ENCODE results near the gene FIG4. TPM values are rescaled to one million over a fixed set of nuclear protein-coding genes. Genes with fewer than 3 reads are reported as not detected.

The FIG4 gene
- total RNA-seq, 1 experiment from 2014 or later: 23.1 TPM

DNA sequence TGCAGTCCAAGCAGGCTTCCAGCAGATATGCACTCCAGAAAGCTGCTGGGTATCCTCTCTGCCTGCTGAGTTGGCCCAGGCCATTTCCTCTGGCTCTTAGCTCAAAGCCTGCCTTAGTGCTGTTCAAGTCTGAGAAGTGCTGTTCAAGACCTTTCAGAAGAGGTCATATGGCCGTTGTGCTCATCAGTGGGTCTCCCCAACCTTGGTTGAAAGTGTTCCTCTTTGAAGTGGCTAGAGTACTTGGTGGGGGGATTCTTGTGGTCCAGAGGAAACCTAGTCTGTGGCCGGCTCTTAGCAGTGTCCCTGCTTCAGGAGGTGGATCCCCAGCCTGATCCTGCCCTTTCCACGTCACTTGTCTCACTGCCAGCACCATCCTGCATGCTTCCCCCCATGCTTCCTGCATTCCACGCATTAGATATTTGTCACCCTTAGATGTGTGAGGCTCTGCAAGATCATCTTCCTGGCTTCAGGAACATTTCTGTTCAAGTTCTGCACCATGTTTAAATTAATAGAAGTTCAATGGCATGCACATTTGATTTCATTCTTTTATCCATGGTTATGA is 105.0 kb downstream of the FIG4 start:
- Histone ChIP-seq H2BK5ac (ENCODE audit: insufficient read length, low read length) (no peak overlapping the region), H2BK12ac (ENCODE audit: insufficient read length, low read depth, low read length) (no peak overlapping the region), H3K4me1 (ENCODE audit: insufficient read depth, low read length) (peaks cover 2% of the 10 kb centered on the region; the same call in 1 of the 2 replicates), H3K56ac (ENCODE audit: insufficient read length, low read depth, low read length) (no peak overlapping the region), H3K27ac (ENCODE audit: insufficient read length, low read depth, low read length) (no peak overlapping the region), H3K27me3 (ENCODE audit: insufficient read depth, low read length) (no peaks in the 10 kb centered on the region), H3T11ph (ENCODE audit: low read length) (no peak overlapping the region), H2AFZ (ENCODE audit: low read length) (no peak overlapping the region), H3K4me2 (ENCODE audit: insufficient read depth, insufficient read length, low read length) (no peak overlapping the region), H2BK15ac (ENCODE audit: low read depth, low read length) (no peak overlapping the region; the same call in 1 of the 2 replicates), H4K8ac (replicated peaks; ENCODE audit: insufficient read length, low read depth, low read length) (no peak overlapping the region), H3K14ac (ENCODE audit: insufficient read depth, low read length) (no peak overlapping the region), H4K5ac (ENCODE audit: insufficient read length, low read depth, low read length) (no peak overlapping the region), H3K18ac (ENCODE audit: insufficient read length, low read depth, low read length) (no peak overlapping the region), H3K23ac (ENCODE audit: insufficient read length, low read depth, low read length) (no peak overlapping the region), H2AK5ac (ENCODE audit: insufficient read length, low read length) (no peak overlapping the region), H3K9me3 (ENCODE audit: control insufficient read depth, low read depth, low read length) (no peaks in the 10 kb centered on the region), H4K91ac (ENCODE audit: insufficient read length, low read depth, low read length) (no peak overlapping the region), H4K20me1 (ENCODE audit: control insufficient read depth, insufficient read depth, insufficient read length) (no peaks in the 10 kb centered on the region), H3K79me2 (ENCODE audit: insufficient read depth, low read length) (no peaks in the 10 kb centered on the region), H3K79me1 (ENCODE audit: insufficient read depth, low read depth, low read length, poor library complexity, severe bottlenecking) (no peaks in the 10 kb centered on the region), H3K23me2 (ENCODE audit: insufficient read length, low read depth, low read length, poor library complexity, severe bottlenecking) (no peaks in the 10 kb centered on the region), H2BK120ac (ENCODE audit: low read depth, low read length, poor library complexity, severe bottlenecking) (no peak overlapping the region), H3K9ac (ENCODE audit: extremely low read depth, insufficient read length, low read length) (no peak overlapping the region), H3K4ac (ENCODE audit: low read depth, low read length) (no peak overlapping the region), H2BK20ac (ENCODE audit: low read depth, low read length, poor library complexity, severe bottlenecking) (no peak overlapping the region)
- H3K27ac Mint-ChIP-seq: peak overlapping the region in 2 of 3 experiments; percentile 69 to 76; a peak in 3 of 7 replicates
- WGBS (ENCODE audit: extremely low coverage, insufficient read length, low lambda C conversion rate): no CpG with 5 or more reads among the region's 4 CpGs
- peaks cover 0 to 5% (median 0%) of the 10 kb centered on the region in 3 experiments; a peak in 3 of 7 replicates for H3K36me3 Mint-ChIP-seq (ENCODE audit: insufficient read depth in 1 of 3, low read depth in 3 of 3)
- no peaks in the 10 kb centered on the region for H3K9me3 Mint-ChIP-seq
- TF ChIP-seq, protein P1, sequence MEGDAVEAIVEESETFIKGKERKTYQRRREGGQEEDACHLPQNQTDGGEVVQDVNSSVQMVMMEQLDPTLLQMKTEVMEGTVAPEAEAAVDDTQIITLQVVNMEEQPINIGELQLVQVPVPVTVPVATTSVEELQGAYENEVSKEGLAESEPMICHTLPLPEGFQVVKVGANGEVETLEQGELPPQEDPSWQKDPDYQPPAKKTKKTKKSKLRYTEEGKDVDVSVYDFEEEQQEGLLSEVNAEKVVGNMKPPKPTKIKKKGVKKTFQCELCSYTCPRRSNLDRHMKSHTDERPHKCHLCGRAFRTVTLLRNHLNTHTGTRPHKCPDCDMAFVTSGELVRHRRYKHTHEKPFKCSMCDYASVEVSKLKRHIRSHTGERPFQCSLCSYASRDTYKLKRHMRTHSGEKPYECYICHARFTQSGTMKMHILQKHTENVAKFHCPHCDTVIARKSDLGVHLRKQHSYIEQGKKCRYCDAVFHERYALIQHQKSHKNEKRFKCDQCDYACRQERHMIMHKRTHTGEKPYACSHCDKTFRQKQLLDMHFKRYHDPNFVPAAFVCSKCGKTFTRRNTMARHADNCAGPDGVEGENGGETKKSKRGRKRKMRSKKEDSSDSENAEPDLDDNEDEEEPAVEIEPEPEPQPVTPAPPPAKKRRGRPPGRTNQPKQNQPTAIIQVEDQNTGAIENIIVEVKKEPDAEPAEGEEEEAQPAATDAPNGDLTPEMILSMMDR (conservative IDR thresholded peaks at IDR 0.05): no peak
- no peak overlapping the region for H3K4me3 Mint-ChIP-seq
- H3K27me3 Mint-ChIP-seq (ENCODE audit: low read depth): no peaks in the 10 kb centered on the region
- H3K4me1 Mint-ChIP-seq: peaks cover 11 to 20% of the 10 kb centered on the region in 2 experiments
- DNase-seq: no peak
